ENCODE data around the gene RAB38. TPM values are rescaled to one million over a fixed set of nuclear protein-coding genes. Genes with fewer than 3 reads are reported as not detected.

Gene RAB38
- total and polyA plus RNA-seq, 2 experiments from 2014 or later = 8.8 to 14.2 TPM

- no peak for TF ChIP-seq ZNF462 (CRISPR knock-in tag; IDR thresholded peaks at IDR 0.05)
Measured at GRCh38 chr11:88105951-88106350, 69.3 kb downstream of the RAB38 start (continued).

- H3K4me1 Mint-ChIP-seq = peaks cover 5% of the 10 kb centered on the region; the same call in 2 of the 3 replicates
- H3K27ac Mint-ChIP-seq = no peak overlapping the region
- Histone ChIP-seq H3K36me3 (ENCODE audit: insufficient read depth) (no peaks in the 10 kb centered on the region), H3K27ac (ENCODE audit: low read depth) (no peak overlapping the region), H3K4me2 (no peak overlapping the region), H3K4me1 (ENCODE audit: insufficient read depth) (no peaks in the 10 kb centered on the region), H3F3A (replicated peaks; ENCODE audit: low read depth) (no peaks in the 10 kb centered on the region), H3K79me2 (replicated peaks; ENCODE audit: insufficient read depth) (no peaks in the 10 kb centered on the region), H3K9me2 (ENCODE audit: insufficient read depth) (no peaks in the 10 kb centered on the region), H3K27me3 (ENCODE audit: insufficient read depth) (no peaks in the 10 kb centered on the region), H2AFZ (no peak overlapping the region), H3K4me3 (no peak overlapping the region), H4K20me1 (replicated peaks; ENCODE audit: insufficient read depth) (no peaks in the 10 kb centered on the region)
- peaks cover 17% of the 10 kb centered on the region; the same call in 2 of the 3 replicates for H3K36me3 Mint-ChIP-seq (ENCODE audit: low read depth)
- no peak for ATAC-seq
- H3K27me3 Mint-ChIP-seq (ENCODE audit: insufficient read depth, low read depth, poor library complexity) = no peaks in the 10 kb centered on the region
- no peaks in the 10 kb centered on the region; the same call in 1 of the 3 replicates for H3K9me3 Mint-ChIP-seq
- no peak for DNase-seq (ENCODE audit: low spot score)
- no peak overlapping the region for H3K4me3 Mint-ChIP-seq
- TF ChIP-seq POLR2AphosphoS5 (IDR thresholded peaks at IDR 0.05; ENCODE audit: low read depth) = no peak
- TF ChIP-seq JUNB (IDR thresholded peaks at IDR 0.05; ENCODE audit: unreplicated experiment) = no peak
- TF ChIP-seq CREB1 (CRISPR knock-in tag; IDR thresholded peaks at IDR 0.05; ENCODE audit: low read depth) = no peak
- TF ChIP-seq ZNF114 (CRISPR knock-in tag; IDR thresholded peaks at IDR 0.05) = no peak
- TF ChIP-seq CTCF (conservative IDR thresholded peaks at IDR 0.05; ENCODE audit: low read depth in 2 of 2) = no peak
- no peak for TF ChIP-seq EZH2 (IDR thresholded peaks at IDR 0.05; ENCODE audit: low read depth, unreplicated experiment)
- TF ChIP-seq STAT1 (IDR thresholded peaks at IDR 0.05; ENCODE audit: unreplicated experiment) = no peak
- no peak for TF ChIP-seq ZNF462 (CRISPR knock-in tag; IDR thresholded peaks at IDR 0.05)
Measured at GRCh38 chr11:88105526-88105925, 69.7 kb downstream of the RAB38 start.

All from GM23338 (cell line).